Smooth muscle cell (in vitro differentiated cells): Measurements from ENCODE around the gene SMYD3. TPM values are rescaled to one million over a fixed set of nuclear protein-coding genes. Genes with fewer than 3 reads are reported as not detected.

ENCODE experiments used
- DNase-seq: peaks from one replicate; lab custom pipeline; 2025; ENCODE audit not compliant: unreplicated experiment; lab: John Stamatoyannopoulos, UW
- H2AFZ ChIP-seq: fragments of 200-600 bp; sonication (generic); 2 replicates; pipeline ENCODE4 v1.6.0; 2016; ENCODE audit warnings: antibody characterized with exemption, low read depth, mild to moderate bottlenecking
- H3F3A ChIP-seq: fragments of 200-600 bp; sonication (generic); 2 replicates; pipeline ENCODE4 v1.6.0; 2017; ENCODE audit warnings: antibody characterized with exemption, low read depth
- H3K27ac ChIP-seq: fragments of 200-600 bp; sonication (generic); 2 replicates; pipeline ENCODE4 v1.5.1; 2016; ENCODE audit warnings: low read depth, mild to moderate bottlenecking
- H3K27me3 ChIP-seq: fragments of 200-600 bp; sonication (generic); 2 replicates; pipeline ENCODE4 v1.6.1; 2016; ENCODE audit warnings: low read depth, mild to moderate bottlenecking
- H3K36me3 ChIP-seq: fragments of 200-600 bp; sonication (generic); 2 replicates; pipeline ENCODE4 v1.5.1; 2016; ENCODE audit warnings: low read depth
- H3K4me1 ChIP-seq: fragments of 200-600 bp; sonication (generic); 2 replicates; pipeline ENCODE4 v1.5.1; 2016; ENCODE audit warnings: low read depth
- H3K4me2 ChIP-seq: fragments of 200-600 bp; sonication (generic); 2 replicates; pipeline ENCODE4 v1.6.0; 2016; ENCODE audit warnings: mild to moderate bottlenecking
- H3K4me3 ChIP-seq: fragments of 200-600 bp; sonication (generic); 2 replicates; pipeline ENCODE4 v1.5.1; 2016; ENCODE audit warnings: mild to moderate bottlenecking
- H3K79me2 ChIP-seq: fragments of 200-600 bp; sonication (generic); 2 replicates; pipeline ENCODE4 v1.6.0; 2016; ENCODE audit warnings: low read depth, mild to moderate bottlenecking
- H3K9ac ChIP-seq: fragments of 200-600 bp; sonication (generic); 2 replicates; pipeline ENCODE4 v1.6.0; 2016; ENCODE audit warnings: low read depth
- H3K9me3 ChIP-seq: fragments of 200-600 bp; sonication (generic); replicated peaks from 2 replicates; pipeline ENCODE4 v1.5.1; 2016; ENCODE audit warnings: low read depth
- H4K20me1 ChIP-seq: fragments of 200-600 bp; sonication (generic); 2 replicates; pipeline ENCODE4 v1.6.0; 2016; ENCODE audit warnings: low read depth
- WGBS: methylation state at CpG from one replicate; pipeline ENCODE4 v1.1.7; 2016; ENCODE audit warnings: low lambda C conversion rate; 5-methylcytosine and 5-hydroxymethylcytosine counted together
- polyA plus RNA-seq: library from polyadenylated mRNA; unstranded; fragments of >200 nt; fragmentation: Nextera tagmentation; extraction: Ambion mirVana; gene quantifications from 2 replicates; pipeline ENCODE4 v1.2.1, GENCODE V29; 2016
- total RNA-seq: library from RNA; depleted of rRNA; stranded (reverse); fragments of >200 nt; gene quantifications from 2 replicates; pipeline ENCODE4 v1.2.3, GENCODE V29; 2014
- TF ChIP-seq, protein P1 (sequence below): fragments of 200-600 bp; sonication (generic); IDR thresholded peaks from 2 replicates; pipeline ENCODE4 v1.5.1; 2017; ENCODE audit warnings: borderline replicate concordance, mild to moderate bottlenecking, antibody characterized with exemption; ENCODE audit not compliant: insufficient read depth, poor library complexity, severe bottlenecking

Gene SMYD3
- total and polyA plus RNA-seq, 2 experiments from 2014 or later = 162 to 301 TPM

DNA sequence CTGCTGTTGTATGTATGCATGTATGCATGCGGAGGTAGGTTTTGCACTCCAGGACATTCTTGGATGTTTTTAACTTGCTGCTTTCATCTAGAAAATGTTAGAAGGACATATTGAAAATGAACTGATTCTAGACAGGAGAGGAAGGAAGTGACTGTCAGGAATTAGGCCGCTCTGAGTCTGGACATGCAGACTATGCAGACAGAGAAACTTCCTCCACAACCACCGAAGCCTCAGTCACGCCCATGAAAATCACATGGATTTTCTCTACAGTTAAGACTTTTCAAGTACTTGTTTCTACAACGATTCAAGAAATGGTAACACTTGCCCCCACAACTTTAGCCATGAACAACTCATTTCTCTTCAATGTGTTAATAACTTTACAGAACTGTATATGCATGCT is 211.1 kb downstream of the SMYD3 start:
- Histone ChIP-seq H2AFZ (no peak overlapping the region), H3K4me2 (peak overlapping the region; percentile 56), H3K4me1 (peaks cover 10% of the 10 kb centered on the region), H4K20me1 (no peaks in the 10 kb centered on the region), H3K27me3 (no peaks in the 10 kb centered on the region), H3K36me3 (no peaks in the 10 kb centered on the region), H3K9ac (peak overlapping the region; percentile 75), H3K9me3 (no peaks in the 10 kb centered on the region), H3K4me3 (no peak overlapping the region), H3K79me2 (peaks cover 17% of the 10 kb centered on the region), H3K27ac (peak overlapping the region; percentile 86), H3F3A (no peaks in the 10 kb centered on the region)
- DNase-seq = no peak
- 22% methylated on average over 5 of the region's 5 CpGs for WGBS
- TF ChIP-seq, protein P1, sequence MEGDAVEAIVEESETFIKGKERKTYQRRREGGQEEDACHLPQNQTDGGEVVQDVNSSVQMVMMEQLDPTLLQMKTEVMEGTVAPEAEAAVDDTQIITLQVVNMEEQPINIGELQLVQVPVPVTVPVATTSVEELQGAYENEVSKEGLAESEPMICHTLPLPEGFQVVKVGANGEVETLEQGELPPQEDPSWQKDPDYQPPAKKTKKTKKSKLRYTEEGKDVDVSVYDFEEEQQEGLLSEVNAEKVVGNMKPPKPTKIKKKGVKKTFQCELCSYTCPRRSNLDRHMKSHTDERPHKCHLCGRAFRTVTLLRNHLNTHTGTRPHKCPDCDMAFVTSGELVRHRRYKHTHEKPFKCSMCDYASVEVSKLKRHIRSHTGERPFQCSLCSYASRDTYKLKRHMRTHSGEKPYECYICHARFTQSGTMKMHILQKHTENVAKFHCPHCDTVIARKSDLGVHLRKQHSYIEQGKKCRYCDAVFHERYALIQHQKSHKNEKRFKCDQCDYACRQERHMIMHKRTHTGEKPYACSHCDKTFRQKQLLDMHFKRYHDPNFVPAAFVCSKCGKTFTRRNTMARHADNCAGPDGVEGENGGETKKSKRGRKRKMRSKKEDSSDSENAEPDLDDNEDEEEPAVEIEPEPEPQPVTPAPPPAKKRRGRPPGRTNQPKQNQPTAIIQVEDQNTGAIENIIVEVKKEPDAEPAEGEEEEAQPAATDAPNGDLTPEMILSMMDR = no peak

GRCh38 chr1:246295340-246295739 is 211.7 kb downstream of the SMYD3 start:
- WGBS = 94% methylated on average over 2 of the region's 2 CpGs
- H4K20me1 ChIP-seq = no peaks in the 10 kb centered on the region

GRCh38 chr1:246294263-246294662 is 212.8 kb downstream of the SMYD3 start:
- TF ChIP-seq, protein P1 = no peak
- no peaks in the 10 kb centered on the region for H3K9me3 ChIP-seq
- H2AFZ ChIP-seq = no peak overlapping the region
- H3K4me1 ChIP-seq = peaks cover 10% of the 10 kb centered on the region
- DNase-seq = no peak
- no peaks in the 10 kb centered on the region for H3F3A ChIP-seq
- H3K27ac ChIP-seq = no peak overlapping the region
- H3K4me2 ChIP-seq = no peak overlapping the region
- peaks cover 19% of the 10 kb centered on the region for H3K79me2 ChIP-seq
- peaks cover 7% of the 10 kb centered on the region for H4K20me1 ChIP-seq
- no peak overlapping the region for H3K4me3 ChIP-seq
- H3K9ac ChIP-seq = no peak overlapping the region
- no peaks in the 10 kb centered on the region for H3K36me3 ChIP-seq
- 89% methylated on average over 2 of the region's 2 CpGs for WGBS
- H3K27me3 ChIP-seq = no peaks in the 10 kb centered on the region

More at GRCh38 chr1:246295340-246295739, 211.7 kb downstream of the SMYD3 start:
- Histone ChIP-seq H2AFZ (no peak overlapping the region), H3K9ac (peak overlapping the region; percentile 75), H3K4me3 (no peak overlapping the region), H3K4me1 (peaks cover 10% of the 10 kb centered on the region), H3K9me3 (no peaks in the 10 kb centered on the region), H3K27me3 (no peaks in the 10 kb centered on the region), H3K27ac (peak overlapping the region; percentile 86), H3K79me2 (peaks cover 21% of the 10 kb centered on the region), H3K4me2 (peak overlapping the region; percentile 56), H3F3A (no peaks in the 10 kb centered on the region), H3K36me3 (no peaks in the 10 kb centered on the region)
- no peak for DNase-seq
- TF ChIP-seq, protein P1 = no peak

DNA sequence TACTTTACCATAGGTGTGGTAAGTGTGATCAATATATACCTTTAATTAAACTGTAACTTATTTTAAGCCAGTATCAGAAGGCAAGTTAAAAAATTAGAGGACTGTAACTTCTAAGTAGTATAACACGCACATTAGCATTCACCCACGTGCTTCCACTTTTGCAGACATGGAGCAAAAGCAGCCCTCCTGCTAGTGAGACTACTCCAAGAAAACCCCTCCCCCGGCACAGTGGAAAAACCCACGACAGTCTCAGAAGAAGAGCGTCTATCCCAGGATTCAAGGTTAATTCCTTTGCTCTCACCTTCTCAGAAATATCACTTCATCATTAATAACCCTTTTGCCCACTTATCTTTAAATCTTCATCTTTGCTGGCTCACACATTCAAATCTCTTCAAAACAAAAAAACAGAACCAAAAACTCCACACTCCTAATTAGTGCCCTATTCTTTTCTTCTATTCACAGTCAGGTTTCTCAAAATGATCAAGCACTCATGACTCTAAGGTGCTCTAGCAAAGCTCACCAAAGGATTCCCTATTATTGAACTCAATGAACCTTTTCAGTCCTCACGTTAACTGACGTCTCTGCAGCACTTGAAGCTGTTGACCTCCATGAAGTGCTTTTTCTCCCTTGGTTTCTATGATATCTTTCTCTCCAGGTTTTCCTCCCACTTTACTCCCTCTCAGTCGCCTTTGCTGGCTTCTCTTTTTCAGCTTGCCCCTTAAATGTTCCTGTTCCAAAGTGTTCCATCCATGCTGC is 213.5 kb downstream of the SMYD3 start:
- Histone ChIP-seq H3K9me3 (no peaks in the 10 kb centered on the region), H3K36me3 (no peaks in the 10 kb centered on the region), H3K27me3 (no peaks in the 10 kb centered on the region), H3K4me1 (peaks cover 10% of the 10 kb centered on the region), H2AFZ (no peak overlapping the region), H3K4me3 (no peak overlapping the region), H3K9ac (no peak overlapping the region), H3K4me2 (no peak overlapping the region), H3K27ac (no peak overlapping the region), H4K20me1 (peaks cover 9% of the 10 kb centered on the region), H3K79me2 (peaks cover 17% of the 10 kb centered on the region), H3F3A (no peaks in the 10 kb centered on the region)
- DNase-seq = no peak
- 77% methylated on average over 8 of the region's 8 CpGs for WGBS
- TF ChIP-seq, protein P1 = no peak
